GM12891 (cell line): Measurements from ENCODE around the gene GABBR1.

Source experiments
- PAX5 ChIP-seq: IDR thresholded peaks from 2 replicates; pipeline ENCODE4 v1.6.1; 2011; ENCODE audit warnings: low read length, moderate library complexity, mild to moderate bottlenecking; ENCODE audit not compliant: insufficient read depth, severe bottlenecking
- POLR2A ChIP-seq: IDR thresholded peaks from 2 replicates; pipeline ENCODE4 v1.6.1; 2011; ENCODE audit warnings: low read depth, low read length, control low read depth
- POLR2AphosphoS5 ChIP-seq: IDR thresholded peaks from 2 replicates; pipeline ENCODE4 v1.6.1; 2011; ENCODE audit warnings: low read depth, low read length, control low read depth
- SPI1 ChIP-seq: IDR thresholded peaks from 2 replicates; pipeline ENCODE4 v1.6.1; 2011; ENCODE audit warnings: low read depth, low read length, control low read depth
- TAF1 ChIP-seq: IDR thresholded peaks from 2 replicates; pipeline ENCODE4 v1.6.1; 2011; ENCODE audit warnings: low read depth, low read length, control low read depth

- TF ChIP-seq TAF1 (no peak), POLR2AphosphoS5 (no peak), POLR2A (no peak), PAX5 (no peak), SPI1 (no peak)
Observed at GRCh38 chr6:29567991-29568390, 65.0 kb downstream of the GABBR1 start.
